Measurements from ENCODE around the gene HEXB.

Gene HEXB

DNA sequence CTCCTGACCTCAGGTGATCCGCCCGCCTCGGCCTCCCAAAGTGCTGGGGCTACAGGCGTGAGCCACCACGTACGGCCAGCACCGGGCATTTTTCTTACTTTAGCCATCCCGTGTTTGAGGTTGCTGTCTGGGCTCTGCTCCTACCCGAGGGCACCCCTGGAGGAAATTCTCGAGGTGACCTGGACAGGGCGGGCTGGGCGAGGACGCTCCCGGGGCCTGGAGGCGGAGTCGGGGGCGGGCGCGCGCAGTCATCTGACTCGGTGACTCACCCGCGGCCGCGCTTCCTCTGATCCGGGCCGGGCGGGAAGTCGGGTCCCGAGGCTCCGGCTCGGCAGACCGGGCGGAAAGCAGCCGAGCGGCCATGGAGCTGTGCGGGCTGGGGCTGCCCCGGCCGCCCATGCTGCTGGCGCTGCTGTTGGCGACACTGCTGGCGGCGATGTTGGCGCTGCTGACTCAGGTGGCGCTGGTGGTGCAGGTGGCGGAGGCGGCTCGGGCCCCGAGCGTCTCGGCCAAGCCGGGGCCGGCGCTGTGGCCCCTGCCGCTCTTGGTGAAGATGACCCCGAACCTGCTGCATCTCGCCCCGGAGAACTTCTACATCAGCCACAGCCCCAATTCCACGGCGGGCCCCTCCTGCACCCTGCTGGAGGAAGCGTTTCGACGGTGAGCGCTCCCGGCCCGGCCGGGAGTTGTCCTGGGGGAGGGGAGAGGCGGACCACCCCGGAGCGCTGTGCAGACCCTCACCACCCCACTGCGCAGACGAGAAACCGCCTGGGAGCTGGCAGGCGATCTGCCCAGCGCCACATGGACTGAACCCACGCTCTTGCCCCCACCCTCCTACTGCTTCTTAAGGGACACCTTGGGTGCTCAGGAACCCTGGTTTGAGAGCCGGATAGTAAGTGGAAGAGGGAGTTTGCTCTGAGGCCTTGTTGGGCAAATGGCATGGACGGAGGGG, at the start of gene HEXB:
Gene HEXB, plus strand, starts transcription at position 334 of the 952 bp plus-strand sequence. Its CDS starts 28 bp downstream, at position 362.
- peak; percentile 64 to 72 (median 67) for DNase-seq (ENCODE audit: low read depth in 2 of 3, low spot score in 2 of 3)

DNA sequence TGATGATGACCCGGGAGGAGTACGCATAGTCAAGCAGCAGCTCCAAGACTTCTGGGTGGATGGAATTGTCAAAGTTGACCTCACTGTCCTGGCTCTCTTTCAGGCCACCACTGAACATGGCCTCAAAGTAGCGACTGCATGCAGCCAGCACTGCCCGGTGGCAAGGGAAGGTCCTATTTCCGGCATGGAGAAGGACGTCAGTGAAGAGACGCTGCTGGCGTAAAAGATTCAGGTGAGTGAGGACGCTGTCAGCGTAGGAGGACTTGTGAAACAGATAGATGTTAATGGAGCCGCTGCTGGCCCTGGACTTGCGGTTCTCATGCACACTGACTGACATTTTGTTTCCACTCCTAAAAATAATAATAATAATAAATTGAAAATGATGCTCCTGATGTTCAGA, 48.9 kb upstream of the HEXB start:
- no peak for DNase-seq (ENCODE audit: low read depth in 2 of 3, low spot score in 2 of 3)

DNA sequence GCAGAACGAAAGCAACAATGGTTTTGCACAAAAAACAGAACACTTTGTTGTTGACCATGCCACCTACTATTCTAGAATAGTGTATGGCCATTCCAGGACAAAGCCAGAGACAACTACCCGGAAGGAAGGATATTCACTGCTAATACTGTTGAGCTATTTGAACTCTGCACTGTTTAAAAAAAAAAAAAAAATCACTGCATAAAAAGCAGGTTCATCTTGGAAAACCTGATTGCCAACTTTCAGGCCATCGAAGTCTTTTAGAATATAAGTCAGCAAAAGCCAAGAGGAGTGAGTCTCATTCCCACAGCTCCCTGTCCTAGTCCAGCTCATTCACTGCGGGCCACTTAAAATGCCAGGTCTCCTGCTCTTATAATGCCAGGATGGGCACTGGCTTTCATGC, 48.5 kb upstream of the HEXB start:
- no peak for DNase-seq (ENCODE audit: low read depth in 2 of 3, low spot score in 2 of 3)

DNA sequence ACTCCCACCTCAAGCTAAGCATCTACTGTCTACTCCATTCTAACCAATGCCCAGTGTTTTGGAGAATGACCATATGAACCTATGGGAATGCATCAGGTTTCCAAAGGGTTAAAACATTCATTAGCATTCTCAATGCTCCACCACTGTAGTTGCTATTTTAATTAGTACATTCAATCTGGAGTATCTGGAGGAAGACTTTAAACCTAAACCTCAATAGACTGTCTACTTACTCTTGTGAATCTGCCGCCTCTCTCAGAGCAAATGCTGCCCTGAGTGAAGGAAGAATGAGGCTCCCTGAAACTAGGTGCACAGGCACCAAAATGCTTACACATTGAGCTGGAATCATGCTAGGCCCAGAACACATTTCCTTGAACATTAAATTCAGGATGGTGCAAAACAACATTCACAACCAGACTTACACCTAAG, 46.5 kb upstream of the HEXB start:
- no peak for DNase-seq (ENCODE audit: low read depth in 2 of 3, low spot score in 2 of 3)

DNA sequence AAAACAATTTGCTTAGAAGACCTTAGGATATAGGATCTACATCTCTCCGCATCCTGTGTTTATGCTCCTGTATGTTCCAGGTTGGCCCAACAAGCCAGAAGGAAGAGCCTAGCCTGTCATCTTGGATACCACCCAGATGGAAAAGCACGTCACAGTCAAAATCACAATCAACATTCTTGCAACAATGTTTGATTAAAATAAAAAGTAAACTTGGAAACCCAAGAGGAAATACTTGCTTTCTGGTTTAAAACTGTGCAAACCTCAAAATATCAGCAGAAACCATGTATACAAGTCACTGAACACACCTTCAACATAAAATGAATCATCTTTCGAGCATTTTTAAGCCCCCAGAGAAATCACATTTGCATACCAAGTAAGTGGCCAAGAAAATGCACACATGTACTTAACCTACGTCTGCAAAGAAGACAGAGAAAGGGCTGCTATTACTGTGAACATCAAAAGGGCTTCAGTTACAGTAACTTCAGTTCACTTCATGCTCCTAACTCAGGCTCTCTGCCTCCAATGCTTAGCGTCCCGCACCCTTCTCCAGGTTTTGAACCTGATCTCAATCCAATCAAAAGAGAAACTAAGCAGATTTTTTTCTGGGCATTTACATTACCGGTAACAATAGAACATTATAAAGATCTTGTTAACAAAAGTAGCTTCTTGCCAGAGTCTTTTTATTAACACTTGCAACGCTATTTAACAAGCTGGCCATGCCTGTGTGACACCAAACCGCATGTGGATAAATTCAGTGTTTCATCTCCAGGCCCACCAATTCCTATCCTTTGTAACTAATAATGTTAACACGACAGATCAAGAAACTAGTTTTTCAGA, 45.8 kb upstream of the HEXB start:
- no peak for DNase-seq (ENCODE audit: low read depth in 2 of 3, low spot score in 2 of 3)

DNA sequence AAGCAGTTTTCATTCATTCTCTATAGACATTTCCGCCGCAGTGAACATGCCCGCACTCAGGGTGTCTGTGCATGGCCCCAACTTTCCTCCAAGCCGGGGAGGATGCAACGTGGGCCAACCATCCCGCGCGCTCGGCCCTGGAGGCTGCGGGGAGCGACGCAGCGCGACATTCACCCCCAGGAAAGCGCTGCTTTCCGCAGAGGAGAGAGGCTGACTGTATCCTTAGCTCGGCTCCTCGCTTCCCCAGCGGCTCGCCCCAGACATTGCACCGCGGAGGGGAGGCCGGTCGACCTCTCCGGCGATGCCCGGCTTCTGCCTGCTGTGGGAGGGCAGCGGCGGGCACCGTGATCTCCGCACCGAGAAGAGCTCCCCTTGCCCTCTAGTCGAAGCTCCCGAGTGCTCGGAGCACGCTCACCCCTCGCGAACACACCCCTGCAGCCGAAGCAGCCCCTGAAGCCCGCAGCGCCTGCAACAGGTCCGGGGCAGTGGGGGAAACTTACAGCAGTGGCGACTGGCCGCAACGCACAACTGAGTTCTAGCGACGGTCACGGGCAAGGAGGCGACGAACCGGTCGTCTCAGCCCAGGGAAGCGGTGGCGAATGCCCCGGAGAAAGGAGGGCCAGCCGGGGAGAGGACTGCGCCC, 45.1 kb upstream of the HEXB start:
- DNase-seq (ENCODE audit: low read depth in 2 of 3, low spot score in 2 of 3): peak in 1 of 3 experiments; percentile 18

DNA sequence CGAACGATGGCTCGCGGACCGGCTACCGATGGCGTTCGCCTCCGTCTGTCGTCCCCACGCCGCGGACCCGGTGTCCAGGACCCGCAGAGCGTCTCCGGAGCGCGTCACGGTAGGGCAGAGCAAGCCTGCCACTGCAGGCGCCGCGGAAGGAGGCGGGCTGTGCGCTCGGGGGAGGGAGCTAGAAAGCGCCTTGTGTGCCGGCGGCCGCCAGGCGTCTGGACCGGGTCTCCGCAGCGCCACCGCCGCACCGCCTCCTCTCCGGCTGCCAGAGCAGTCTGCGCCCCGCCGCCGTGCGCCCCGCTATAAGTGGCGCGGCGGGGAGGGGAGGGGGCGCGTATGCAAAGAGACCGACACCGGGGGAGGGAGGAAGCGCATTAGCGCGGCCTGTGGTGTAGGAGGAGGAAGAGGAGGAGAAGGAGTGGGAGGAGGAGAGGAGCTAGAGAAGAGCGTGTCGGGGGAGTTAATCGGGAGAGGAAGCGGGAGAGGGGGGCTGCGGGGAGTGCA, 44.5 kb upstream of the HEXB start, which contains the start of gene ENC1:
Gene ENC1, minus strand, starts transcription at position 279 of the 504 bp plus-strand sequence. CDS start 4,243 bp downstream, outside the sequence.
- peak in 2 of 3 experiments; percentile 36 to 63 for DNase-seq (ENCODE audit: low read depth in 2 of 3, low spot score in 2 of 3)

DNA sequence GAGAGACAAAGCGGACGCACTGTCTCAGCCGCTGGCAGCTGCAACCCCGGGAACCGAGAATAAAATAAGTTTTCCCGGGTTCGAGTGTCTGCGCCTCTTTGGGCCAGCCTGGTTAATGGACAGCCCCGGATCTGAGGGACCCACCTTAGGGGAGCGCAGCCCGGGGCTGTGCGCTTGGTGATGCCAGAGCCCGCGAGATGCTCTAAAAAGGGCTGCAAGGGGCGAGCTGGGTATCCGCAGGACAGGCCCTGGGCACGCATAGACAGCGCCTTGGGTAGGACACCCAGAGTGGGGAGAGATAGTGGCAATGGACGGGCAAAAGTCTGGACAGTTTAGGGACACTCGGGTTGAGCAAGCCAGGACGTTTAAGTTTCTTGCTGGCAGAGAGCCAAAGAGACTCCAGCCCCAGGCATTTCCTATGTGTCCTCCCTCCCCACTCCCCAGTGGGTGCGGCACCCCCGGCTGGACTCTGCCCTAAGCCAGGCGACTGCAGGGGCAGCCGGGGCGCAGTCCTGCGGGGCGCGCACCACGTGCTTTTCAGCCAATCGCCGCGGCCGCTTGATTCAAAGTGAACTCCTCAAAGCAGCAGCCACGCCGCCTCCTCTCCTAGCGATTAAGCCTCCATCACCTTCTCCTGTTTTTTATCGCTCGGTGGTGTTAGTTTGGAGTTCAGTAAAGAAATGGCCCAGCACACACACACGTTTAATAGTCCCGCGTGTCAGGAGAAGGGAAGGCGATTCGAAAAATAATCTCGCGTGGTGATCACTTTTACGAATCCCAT, 43.9 kb upstream of the HEXB start:
- DNase-seq (ENCODE audit: low read depth in 2 of 3, low spot score in 2 of 3): peak in 1 of 3 experiments; percentile 21

DNA sequence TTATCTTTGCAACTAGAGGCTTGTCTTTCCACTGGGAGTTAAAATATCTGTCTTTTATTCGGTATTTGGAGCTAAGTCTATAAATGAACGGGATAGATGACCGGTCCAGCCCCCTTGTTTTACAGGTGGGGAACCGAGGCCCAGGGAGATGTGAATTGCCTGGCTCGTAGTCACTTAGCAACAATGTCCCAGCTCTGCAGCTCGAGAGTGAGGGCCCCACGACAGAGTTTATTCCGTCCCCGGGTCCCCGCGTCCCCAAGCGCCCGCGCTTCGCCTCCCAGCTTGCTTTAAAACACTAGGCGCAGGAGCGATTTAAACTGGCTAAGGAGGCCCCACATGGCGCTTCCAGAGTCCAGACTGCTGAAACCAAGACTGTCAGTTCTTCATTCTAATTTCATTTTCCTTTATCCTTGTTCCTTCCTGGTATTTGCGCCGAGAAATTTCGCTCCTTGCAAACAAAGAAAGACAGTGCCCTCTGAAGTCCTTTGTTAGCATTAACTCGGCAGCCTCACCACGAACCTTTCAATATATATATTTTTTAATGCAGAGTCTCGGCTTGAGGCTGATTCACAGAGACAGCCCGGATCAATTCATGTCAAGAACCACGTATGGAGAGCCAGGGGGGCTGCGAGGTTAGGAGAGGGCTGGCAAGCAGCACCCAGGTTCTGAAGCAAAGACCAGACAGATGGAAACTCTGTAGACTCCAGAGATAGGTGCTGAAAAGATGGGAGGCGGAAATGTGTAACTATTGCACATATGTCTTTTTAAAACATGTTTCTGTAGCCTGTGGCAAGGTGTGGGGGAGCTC, 43.1 kb upstream of the HEXB start:
- no peak for DNase-seq (ENCODE audit: low read depth in 2 of 3, low spot score in 2 of 3)

DNA sequence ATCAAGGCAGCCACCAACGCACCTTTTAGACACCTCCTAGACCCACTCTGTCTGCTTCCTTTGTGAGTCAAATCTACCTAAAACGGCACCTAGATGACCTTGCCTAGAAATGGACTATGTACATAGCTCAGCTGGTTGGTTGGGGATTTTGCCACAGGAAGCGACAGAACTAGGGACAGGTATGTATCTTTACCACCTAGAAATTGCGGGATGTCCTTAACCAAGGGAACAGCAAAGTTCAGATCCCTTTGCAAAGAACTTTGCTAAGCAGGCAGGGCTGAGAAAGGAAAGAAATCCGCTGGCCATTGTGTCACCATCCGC, 42.5 kb upstream of the HEXB start:
- no peak for DNase-seq (ENCODE audit: low read depth in 2 of 3, low spot score in 2 of 3)

DNA sequence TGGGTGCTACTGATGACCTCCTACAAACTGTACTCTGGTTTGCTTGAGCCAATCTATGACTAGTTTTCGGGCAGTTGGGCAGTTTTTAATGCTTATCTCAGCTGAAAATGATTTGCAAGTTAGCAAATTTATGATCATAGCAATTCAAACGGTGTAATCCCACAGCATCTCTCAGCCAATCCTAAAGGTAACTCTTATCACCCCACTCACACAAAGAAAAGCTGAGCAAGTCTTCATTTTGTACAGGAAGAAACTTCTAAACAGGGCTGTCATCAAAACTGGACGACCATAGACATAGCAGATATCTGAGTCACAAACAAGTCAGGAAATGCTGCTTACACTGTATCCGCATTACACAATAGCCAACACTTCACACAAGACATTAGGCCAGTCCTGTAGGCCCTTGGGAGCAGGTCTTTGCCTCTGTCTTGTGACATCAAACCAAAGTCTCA, 41.9 kb upstream of the HEXB start:
- DNase-seq (ENCODE audit: low read depth in 2 of 3, low spot score in 2 of 3): no peak

DNA sequence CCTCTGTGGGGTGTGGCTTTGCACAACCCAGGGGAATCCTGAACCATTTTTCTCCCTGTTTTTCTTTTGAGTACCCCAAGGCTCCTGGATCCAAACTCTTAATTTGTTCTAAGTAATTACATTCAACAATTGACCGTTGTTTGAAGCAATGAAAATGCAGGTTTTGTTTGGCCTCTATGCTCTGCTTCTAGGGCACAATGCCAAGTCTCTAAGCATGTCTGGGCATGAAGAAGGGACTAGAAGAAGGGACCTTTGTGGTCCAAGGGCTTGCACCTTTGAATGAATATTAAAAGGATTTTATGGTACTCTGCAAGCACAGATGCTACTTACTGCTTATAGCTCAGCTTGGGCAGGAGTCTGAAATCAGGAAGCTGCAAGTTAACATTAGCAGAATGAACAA, 37.9 kb upstream of the HEXB start:
- DNase-seq (ENCODE audit: low read depth in 2 of 3, low spot score in 2 of 3): no peak

DNA sequence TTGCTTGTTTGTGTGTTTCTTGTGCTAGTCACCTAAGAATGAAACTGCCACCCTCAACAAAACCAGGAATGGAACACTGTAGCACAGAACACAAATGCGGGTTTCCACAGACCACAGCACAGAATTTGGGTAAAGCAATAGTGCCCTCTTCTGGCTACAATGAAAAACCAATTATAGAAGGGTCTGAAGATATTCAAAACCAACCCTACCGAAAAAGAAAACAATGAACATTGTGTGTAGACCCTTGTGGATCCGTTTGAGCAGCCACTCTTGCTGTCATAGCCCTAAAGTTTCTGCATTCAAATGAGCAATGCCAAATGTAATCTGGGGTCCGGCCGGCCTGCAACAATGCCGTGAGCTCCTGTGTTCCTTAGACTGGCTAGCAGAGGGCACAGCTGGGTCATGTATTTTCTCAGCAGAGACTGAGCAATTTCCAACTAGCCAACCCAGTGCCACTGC, 36.2 kb upstream of the HEXB start:
- DNase-seq (ENCODE audit: low read depth in 2 of 3, low spot score in 2 of 3): no peak

DNA sequence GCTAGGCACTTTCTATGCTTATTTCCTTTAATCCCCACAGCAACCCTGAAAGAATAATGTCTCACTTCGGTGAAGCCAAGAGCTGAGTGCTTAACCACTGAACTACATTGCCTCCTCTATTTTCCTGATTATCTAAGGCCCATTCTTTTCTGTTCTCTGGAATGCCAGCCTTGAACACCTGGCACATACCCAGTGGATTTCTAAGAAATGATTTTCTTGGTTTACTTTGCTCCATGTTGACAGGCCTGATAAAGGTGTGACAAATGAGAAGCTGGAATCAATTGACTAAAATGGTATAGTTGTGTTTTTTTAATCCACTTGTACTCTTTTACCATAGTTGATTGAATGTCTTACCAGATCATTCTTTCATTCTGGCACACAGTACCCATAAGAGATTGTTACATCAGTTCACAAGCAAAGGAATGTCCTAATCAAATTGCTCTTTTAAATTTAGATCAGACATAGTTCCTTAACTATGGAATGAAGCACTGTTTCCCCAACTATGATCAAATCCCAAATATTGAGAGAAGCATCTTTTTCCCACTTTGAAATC, 35.5 kb upstream of the HEXB start:
- no peak for DNase-seq (ENCODE audit: low read depth in 2 of 3, low spot score in 2 of 3)

DNA sequence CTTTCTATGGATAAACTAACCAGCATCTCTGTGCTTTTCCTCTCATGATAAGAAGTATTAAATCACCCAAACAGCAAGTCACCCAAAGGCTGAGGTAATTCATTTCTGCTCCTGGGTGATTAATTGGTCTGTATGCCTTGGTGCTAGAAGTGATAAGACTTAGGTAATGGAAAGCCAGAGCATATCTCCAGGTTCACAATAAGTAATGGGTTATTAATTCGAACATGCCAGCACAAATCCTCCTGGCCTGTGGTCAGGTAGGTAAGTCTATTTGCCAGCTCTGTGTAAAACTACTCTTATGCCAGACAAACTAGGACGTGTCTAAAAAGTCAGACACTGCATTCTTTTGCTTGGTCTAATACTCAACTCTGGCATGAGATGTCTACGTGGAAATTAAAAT, 33.3 kb upstream of the HEXB start:
- DNase-seq (ENCODE audit: low read depth in 2 of 3, low spot score in 2 of 3): no peak

DNA sequence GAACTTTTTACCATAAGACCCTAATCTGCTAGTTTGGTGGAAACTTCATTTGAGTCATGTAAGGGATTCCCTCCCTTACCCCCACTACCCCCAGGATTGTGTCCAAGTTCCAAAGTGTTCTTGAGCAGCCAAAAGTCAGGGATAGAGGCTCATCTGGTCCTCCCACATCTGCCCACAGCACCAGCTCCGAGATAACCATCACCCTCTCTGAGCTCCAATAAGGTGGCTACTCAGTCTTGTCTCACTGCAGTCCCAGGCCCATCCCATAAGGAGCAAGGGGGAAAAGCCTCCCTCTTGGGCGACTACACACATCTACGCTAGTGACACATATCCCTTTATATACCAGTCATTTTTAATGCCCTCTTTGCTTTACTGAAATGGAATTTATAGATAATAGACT, 32.5 kb upstream of the HEXB start:
- DNase-seq (ENCODE audit: low read depth in 2 of 3, low spot score in 2 of 3): no peak

DNA sequence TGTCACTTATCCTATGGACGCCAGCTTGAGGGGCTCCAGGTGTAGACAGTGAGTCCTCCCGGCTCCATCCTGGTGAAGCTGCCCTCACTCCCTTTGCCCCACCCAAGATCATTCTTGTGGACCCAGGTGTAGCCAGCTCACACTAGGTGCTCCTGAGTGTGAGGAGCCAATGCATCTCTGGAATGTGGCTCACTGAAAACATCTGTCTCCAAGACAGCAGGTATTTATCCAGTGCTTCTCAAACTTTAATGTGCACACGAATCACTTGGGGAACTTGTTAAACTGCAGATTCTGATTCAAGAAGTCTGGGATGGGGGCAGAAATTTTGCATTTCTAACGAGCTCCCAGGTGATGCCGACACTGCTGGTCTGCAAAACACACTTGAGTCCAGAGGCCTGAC, 31.0 kb upstream of the HEXB start:
- DNase-seq (ENCODE audit: low read depth in 2 of 3, low spot score in 2 of 3): no peak

DNA sequence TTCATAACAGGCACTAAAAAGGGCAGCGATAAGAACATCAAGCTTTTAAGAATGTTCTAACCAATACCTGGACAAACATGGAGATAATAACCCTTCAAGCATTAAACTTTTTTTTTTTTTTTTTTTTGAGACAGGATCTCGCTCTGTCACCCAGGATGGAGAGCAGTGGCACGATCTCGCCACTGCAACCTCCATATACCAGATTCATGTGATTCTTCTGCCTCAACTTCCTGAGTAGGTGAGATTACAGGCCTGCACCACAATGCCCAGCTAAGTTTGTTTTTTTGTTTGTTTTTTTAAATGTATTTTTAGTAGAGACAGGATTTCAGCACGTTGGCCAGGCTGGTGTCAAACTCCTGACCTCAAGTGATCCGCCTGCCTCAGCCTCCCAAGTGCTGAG, 29.8 kb upstream of the HEXB start:
- no peak for DNase-seq (ENCODE audit: low read depth in 2 of 3, low spot score in 2 of 3)

DNA sequence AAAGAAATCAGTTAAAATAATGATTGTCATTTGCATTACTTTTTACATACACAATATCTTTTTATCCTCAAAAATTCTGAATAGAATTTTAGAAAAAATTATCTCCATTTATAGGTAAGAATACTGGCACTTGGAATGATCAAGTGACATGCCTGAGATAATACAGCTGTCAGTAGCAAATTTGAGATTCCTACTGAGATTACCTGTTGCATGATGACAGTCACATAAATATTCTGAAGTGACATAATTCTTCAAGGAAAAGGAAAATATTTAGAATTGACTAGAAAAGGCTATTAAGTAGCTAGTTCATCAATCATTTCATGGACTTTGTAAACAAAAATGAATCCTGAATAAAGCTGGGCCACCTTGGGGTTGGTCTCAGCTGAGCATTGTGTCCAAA, 29.3 kb upstream of the HEXB start:
- no peak for DNase-seq (ENCODE audit: low read depth in 2 of 3, low spot score in 2 of 3)

Data from activated CD8-positive, alpha-beta memory T cell treated with anti-CD3 and anti-CD28 coated beads for 48 hours (primary cell).